ENCODE results near the gene CLIP2. TPM values are rescaled to one million over a fixed set of nuclear protein-coding genes. Genes with fewer than 3 reads are reported as not detected.
A peak's percentile ranks its signal among the peaks of the same experiment; 100 is the strongest.

The CLIP2 gene
- total RNA-seq (10 to 100 TPM in 1 of 10 donors, 1 to 10 TPM in 9; 5.1 to 11.3 (median 7.0) TPM), polyA plus RNA-seq (1 to 10 TPM; 4.5 to 6.1 TPM)
- long read RNA-seq, donor 1, full-length matches to known transcripts: 3 of 4 reads
- long read RNA-seq, donor 1, partial matches to known transcripts: 0 of 4 reads
- long read RNA-seq, donor 1, other reads (novel, unspliced or antisense): 1 of 4 reads
- long read RNA-seq, donor 2, full-length matches to known transcripts: 4 of 10 reads
- long read RNA-seq, donor 2, partial matches to known transcripts: 0 of 10 reads
- long read RNA-seq, donor 2, other reads (novel, unspliced or antisense): 6 of 10 reads
- long read RNA-seq, donor 3, partial matches to known transcripts: 3 of 3 reads
- long read RNA-seq, donor 3, other reads (novel, unspliced or antisense): 0 of 3 reads

GRCh38 chr7:74289018-74289658 lies at the start of gene CLIP2:
Gene CLIP2 (plus strand): TSS chr7:74289407. CDS start chr7:74317547, 28,140 bp downstream.
- no peaks in the 10 kb centered on the region for H3K9me3 ChIP-seq
- H3K4me1 ChIP-seq: peaks cover 9 to 46% (median 36%) of the 10 kb centered on the region in 9 donors
- no peaks in the 10 kb centered on the region for H3K36me3 ChIP-seq
- DNase-seq: peak; percentile 79 to 85
- peak within 1 kb of the TSS in 9 of 10 donors; percentile 68 to 89 (median 80) for H3K27ac ChIP-seq
- 1% methylated on average over 45 to 66 of the region's 67 CpGs for WGBS, 2 donors
- H3K27me3 ChIP-seq: no peaks in the 10 kb centered on the region
- peak within 1 kb of the TSS; percentile 59 to 91 (median 80) for H3K4me3 ChIP-seq
- peak; percentile 84 to 95 (median 89) for ATAC-seq
- intact Hi-C loops (cut with DNase I): loop anchor here in 2 of 10 donors (5.0 kb wide), 1 partner anchor 37 kb away; the partner anchor contains the start of gene RFC2 (in 2 of the 2)
- TF ChIP-seq CTCF (IDR thresholded peaks at IDR 0.05): no peak

- Histone ChIP-seq H3K36me3 (peaks cover 0 to 100% (median 29%) of the 10 kb centered on the region in 9 donors), H3K27ac (no peak overlapping the region), H3K4me1 (peaks cover 0 to 10% (median 0%) of the 10 kb centered on the region in 9 donors), H3K27me3 (no peaks in the 10 kb centered on the region), H3K9me3 (no peaks in the 10 kb centered on the region), H3K4me3 (no peak overlapping the region)
- intact Hi-C loops (cut with DNase I): no loop called here
- 94 to 97% methylated on average over 4 of the region's 4 CpGs for whole genome bisulfite sequencing, 2 donors
- no peak for ATAC-seq
- TF ChIP-seq CTCF (IDR thresholded peaks at IDR 0.05): no peak
- no peak for DNase-seq
Measured at GRCh38 chr7:74240482-74240881, 48.7 kb upstream of the CLIP2 start.

- Histone ChIP-seq H3K9me3 (no peaks in the 10 kb centered on the region), H3K4me3 (no peak overlapping the region), H3K4me1 (peaks cover 0 to 10% (median 0%) of the 10 kb centered on the region in 9 donors), H3K27ac (peak overlapping the region in 1 of 10 donors; percentile 15), H3K27me3 (no peaks in the 10 kb centered on the region), H3K36me3 (peaks cover 0 to 100% (median 29%) of the 10 kb centered on the region in 9 donors)
- ATAC-seq (no peak), DNase-seq (no peak)
- WGBS, 2 donors: 76 to 82% methylated on average over 6 of the region's 6 CpGs
- intact Hi-C loops (cut with DNase I): no loop called here
- no peak for TF ChIP-seq CTCF (IDR thresholded peaks at IDR 0.05)
Measured at GRCh38 chr7:74242122-74242443, 47.1 kb upstream of the CLIP2 start.

DNA sequence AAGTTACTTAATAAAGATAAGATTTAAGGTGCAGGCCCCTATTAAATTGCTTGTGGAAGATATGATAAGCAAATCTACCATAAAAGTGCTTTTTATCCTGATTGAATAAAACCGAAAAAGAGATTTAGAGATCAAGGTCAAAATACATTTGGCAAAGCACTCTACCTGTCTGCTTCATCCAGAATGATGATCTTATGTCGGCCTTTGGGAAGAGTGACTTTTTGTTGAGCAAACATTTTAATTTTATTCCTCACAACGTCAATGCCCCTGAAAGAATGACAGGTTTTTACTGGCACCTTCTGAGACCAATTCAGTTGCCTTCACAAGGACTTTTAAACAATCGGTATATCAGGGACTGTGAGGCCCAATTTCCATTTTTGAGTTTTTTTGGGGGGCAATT lies 42.7 kb upstream of the CLIP2 start:
- intact Hi-C loops (cut with DNase I): no loop called here
- Histone ChIP-seq H3K4me3 (no peak overlapping the region), H3K36me3 (peaks cover 0 to 100% (median 21%) of the 10 kb centered on the region in 9 donors), H3K27ac (no peak overlapping the region), H3K9me3 (no peaks in the 10 kb centered on the region), H3K27me3 (no peaks in the 10 kb centered on the region), H3K4me1 (peaks cover 0 to 10% (median 0%) of the 10 kb centered on the region in 9 donors)
- no peak for TF ChIP-seq CTCF (IDR thresholded peaks at IDR 0.05)
- ATAC-seq (no peak), DNase-seq (no peak)
- WGBS, 2 donors: 83 to 85% methylated on average over 4 of the region's 4 CpGs

All from heart right ventricle (tissue), 16 donors.